Stimulated activated CD8-positive, alpha-beta memory T cell treated with anti-CD3 and anti-CD28 coated beads, Interleukin-4, amount 100 ng/mL, for 4 hours (primary cell): Measurements from ENCODE around the gene SPATA32.

ENCODE experiments used
- DNase-seq, 2 donors: peaks; one replicate each; pipeline ENCODE4 v3.0.0-alpha.2; 2020; ENCODE audit warnings: low read depth in 2 of 2, low spot score in 1 of 2

The SPATA32 gene

DNA sequence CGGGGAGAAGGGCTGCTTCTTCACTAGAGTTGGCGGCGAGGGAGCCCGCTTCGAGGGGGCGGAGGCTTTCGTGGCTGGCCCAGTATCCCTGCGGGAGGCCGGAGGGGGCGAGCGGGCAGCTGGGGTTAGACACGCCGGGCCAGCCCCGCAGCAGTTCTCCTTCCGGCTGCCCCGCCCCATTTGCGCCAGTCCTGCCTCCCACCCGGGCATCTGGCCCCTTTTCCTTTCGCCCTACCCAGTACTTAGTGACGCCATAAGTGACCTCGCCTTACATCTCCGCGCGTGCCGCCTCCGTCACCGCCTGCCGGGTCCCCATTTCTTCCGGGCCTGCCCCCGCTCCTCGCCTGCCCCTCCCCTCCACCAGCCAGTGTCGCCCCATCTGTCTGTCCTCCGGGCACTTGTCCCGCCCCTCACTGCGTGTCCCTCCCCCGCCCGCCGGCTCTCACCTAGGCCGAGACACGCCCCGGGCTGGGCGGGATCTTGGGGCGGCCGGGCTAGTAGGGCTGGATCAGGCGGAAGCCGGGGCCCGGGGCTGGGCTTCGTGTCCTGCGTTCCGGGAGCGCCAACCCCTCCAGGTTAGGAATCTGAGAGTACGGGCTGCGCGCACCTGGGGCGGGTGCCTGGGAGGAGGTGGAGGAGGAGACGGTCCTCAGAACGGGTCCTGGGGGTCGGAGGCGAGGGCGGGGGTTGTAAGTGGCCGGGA lies 14.3 kb downstream of the SPATA32 start:
- DNase-seq, result peak; percentile 90 to 95

DNA sequence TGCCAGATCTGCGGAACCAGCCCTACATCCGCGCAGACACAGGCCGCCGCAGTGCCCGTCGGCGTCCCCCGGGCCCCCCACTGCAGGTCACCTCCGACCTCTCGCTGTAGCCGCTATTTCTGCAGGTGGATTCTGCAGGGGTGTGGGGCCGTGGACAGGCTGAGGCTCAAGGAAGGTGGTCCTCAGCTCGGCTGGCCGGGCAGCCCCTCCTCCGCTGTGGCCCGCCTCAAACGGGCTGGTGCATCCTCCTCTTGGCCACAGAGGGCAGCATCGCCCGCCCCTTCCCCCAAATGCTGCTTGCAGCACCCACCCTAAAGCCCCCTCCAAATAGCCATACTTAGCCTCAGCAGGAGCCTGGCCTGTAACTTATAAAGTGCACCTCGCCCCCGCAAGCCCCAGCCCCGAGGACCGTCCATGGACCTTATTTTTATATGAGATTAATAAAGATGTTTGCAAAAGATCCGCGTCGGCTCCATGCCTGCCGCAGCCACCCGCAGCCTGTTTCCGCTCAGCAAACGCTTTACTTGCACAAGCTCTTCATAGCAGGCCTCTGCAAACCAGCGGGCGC lies 14.9 kb downstream of the SPATA32 start:
- DNase-seq, result no peak

DNA sequence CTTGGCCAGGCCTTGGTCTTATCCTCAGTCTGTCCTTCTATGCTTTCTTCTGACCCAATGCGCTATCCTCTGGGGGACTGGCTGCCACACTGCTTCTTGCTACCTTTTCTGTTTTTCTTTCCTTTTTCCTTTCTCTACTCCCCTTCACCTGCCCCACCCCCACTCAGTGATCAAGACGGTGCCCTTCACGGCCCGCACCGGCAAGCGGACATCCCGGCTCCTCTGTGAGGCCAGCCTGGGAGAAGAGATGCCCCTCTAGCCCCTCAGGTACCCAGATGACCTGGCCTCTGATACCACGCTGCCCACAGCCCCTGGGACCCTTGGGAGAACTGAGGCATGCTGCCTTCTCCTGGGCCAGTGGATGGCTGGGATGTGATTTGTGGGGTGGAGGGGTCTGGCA lies 15.6 kb downstream of the SPATA32 start:
- no peak for DNase-seq

DNA sequence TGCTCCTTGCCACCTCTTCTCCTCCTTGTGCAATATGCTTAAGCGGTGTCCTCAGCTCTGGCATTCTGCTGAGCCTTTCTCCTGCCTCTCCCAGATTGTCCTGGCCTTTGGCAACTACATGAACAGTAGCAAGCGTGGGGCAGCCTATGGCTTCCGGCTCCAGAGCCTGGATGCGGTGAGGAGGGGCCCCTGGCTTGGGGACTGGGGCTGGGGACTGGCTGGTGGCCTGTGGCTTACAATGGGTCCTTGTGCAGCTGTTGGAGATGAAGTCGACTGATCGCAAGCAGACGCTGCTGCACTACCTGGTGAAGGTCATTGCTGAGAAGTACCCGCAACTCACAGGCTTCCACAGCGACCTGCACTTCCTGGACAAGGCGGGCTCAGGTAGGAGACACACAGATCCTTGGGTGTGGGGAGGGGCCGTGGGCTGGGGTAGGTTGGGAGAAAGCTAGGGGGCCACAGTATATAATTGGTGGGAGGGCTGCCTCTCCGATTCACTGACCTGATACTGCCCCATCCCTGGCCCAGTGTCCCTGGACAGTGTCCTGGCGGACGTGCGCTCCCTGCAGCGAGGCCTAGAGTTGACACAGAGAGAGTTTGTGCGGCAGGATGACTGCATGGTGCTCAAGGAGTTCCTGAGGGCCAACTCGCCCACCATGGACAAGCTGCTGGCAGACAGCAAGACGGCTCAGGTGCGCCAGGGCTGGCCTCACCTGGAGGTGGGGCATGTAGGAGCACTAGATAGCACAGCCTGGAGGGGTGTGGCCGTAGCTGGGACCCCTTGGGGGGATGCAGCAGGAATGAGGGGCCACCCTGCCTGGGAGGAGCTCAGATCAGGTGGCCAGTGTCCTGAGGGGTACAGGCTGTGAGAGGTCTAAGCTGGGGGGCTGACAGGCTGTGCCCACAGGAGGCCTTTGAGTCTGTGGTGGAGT lies 16.9 kb downstream of the SPATA32 start:
- DNase-seq, result no peak

DNA sequence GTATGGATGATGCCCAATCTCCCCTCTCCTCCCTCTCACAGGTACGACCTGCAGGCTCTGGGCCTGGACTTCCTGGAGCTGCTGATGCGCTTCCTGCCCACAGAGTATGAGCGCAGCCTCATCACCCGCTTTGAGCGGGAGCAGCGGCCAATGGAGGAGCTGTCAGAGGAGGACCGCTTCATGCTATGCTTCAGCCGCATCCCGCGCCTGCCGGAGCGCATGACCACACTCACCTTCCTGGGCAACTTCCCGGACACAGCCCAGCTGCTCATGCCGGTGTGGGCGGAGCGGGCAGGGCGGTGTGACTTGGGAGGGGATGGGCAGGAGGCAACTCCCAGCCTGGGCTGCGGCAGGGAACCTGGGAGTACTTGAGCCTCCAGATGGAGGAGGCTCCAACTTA lies 18.1 kb downstream of the SPATA32 start:
- DNase-seq, result no peak

DNA sequence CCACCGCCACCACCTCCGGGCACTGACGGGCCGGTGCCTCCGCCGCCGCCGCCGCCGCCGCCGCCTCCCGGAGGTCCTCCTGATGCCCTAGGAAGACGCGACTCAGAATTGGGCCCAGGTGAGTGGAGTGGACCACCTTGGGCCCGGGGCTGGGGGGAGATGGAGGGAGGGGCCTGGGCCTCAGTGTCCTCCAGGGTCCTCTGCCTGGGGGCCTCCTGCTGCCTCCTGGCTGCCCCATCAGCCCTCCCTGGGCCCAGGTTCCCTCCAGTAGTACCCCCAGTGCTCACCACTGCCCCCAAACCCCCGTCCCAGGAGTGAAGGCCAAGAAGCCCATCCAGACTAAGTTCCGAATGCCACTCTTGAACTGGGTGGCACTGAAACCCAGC lies 19.9 kb downstream of the SPATA32 start:
- no peak for DNase-seq

DNA sequence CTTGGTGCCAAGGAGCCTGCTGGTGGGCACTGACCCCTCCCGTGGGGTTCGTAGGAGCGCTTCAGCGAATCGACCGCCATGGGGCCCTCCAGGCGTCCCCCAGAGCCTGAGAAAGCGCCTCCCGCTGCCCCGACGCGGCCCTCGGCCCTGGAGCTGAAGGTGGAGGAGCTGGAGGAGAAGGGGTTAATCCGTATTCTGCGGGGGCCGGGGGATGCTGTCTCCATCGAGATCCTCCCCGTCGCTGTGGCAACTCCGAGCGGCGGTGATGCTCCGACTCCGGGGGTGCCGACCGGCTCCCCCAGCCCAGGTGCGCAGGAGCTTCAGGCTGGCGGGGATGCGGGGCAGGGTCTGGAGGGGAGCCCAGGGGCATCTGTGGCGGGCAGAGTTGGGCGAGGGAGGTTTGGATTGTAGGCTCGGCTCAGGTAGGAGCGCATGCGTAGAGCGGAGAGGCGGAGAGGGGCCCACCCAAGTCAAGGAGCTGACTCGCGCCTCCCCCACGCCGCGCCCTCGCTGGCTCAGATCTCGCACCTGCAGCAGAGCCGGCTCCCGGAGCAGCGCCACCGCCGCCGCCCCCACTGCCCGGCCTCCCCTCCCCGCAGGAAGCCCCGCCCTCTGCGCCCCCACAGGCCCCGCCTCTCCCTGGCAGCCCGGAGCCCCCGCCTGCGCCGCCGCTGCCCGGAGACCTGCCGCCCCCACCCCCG lies 20.4 kb downstream of the SPATA32 start:
- DNase-seq, result no peak

DNA sequence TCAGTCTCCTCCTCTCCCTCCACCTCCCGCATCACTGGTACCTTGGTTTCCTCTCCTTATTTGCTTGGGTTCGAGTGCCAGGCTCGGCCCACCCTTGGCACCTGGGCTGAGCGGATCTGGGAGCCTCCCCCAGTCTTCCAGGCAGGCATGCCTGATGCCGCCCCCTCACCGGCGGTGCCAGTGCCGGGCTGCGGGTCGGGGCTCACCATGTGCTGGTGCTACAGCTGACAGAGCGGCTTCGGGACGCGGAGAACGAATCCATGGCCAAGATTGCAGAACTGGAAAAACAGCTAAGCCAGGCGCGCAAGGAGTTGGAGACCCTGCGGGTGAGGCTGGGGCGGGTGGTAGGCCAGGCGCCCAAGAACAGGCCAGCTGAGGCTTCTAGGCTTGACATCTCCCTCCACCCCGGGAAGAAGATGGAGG lies 21.0 kb downstream of the SPATA32 start:
- no peak for DNase-seq

DNA sequence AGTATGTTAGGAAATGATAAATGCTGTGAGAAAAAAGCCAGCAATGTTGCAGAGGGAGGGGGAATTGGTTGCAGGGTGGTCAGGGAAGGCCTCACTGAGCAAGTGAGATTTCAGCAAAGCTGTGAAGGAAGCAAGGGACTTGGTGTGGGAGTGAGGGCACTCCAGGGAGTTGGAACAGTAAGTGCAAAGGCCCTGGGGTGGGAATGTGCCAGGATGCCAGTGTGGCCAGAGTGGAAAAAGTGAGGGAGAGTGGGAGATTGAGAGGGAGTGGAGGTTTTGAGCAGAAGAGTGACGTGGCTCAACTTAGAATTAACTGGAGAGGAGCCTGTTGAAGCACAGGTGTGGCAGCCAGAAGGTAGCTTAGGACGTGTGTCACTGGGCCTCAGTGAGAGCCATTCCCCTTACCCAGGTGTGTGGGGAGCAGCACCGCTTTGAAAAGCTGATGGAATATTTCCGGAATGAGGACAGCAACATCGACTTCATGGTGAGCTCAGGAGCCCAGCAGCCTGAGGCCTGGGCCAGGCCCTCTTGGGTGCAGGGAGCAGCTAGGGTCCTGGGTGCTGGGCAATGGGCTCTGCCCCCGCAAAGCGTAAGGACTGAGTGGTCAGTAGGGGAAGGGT lies 23.6 kb downstream of the SPATA32 start:
- no peak for DNase-seq

DNA sequence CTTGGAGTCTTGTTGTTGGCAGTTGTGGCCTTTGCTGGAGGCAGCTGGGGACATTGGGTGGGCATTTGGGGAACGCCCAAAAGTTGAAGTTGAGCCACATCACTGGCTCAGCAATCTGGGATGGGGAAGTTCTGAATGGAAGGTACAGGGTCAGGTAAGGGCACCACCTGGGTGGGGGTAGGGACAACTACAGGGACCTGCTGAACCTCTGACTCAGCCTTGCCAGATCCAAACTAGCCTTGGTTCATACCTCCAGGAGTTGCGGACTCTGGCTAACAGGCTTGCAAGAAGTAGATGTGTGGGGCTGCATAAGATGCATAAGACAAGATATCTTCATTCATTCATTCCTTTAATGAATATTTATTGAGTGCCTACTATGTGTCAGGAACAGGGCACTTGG lies 24.2 kb downstream of the SPATA32 start:
- no peak for DNase-seq

DNA sequence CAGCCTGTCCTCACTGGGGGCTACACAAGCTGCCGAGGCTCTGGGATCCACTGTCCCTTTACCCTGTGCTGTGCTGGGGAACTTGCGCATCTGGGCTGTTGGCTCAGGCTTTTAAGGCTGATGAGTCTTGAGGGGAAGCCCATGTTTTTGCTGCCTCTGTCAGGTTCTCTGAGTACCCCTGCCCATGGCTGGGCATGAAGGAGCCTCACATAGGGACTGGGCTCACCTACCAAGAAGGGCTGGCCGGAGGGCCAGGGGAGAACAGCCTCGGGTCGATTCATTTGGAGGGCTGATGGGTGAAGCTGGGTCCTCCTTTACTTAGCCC lies 25.6 kb downstream of the SPATA32 start:
- no peak for DNase-seq

DNA sequence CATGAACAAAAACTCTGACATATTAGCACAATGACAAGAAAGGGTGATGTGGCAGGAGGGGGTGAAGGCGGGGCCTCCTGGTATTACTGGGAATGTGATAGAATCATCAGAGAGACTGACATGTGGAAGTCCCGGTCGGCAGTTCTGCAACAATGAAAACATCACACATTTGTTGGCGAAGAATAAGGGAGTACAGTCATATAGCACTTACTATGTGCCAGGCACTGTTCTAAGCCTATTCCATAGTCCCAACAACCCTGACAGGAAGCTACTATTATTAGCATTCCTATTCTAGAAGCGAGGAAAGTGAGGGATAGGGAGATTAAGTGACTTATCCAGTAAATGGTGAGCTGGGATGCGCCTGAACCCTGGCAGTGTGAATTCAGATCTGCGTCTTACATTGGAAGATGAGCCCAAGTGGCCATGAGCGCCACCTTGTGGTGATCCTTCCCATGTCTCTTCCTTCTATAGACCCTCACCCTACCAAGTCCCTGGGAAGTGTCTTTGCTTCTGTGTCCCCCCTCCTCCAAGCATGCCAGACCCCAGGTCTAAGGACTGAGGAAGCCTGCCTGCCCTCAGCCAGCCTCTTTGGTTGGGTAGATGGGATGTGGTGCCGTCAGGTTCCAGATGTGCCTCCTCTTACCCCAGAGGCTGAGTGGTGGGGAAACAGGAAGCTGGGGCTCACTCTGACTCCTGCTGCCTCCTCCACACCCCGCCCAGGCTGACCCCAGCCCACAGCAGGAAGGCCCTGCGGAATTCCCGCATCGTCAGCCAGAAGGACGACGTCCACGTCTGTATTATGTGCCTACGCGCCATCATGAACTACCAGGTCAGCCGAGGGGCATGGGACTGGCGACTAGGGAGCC lies 26.2 kb downstream of the SPATA32 start:
- DNase-seq, result peak in 1 of 2 donors; percentile 75

DNA sequence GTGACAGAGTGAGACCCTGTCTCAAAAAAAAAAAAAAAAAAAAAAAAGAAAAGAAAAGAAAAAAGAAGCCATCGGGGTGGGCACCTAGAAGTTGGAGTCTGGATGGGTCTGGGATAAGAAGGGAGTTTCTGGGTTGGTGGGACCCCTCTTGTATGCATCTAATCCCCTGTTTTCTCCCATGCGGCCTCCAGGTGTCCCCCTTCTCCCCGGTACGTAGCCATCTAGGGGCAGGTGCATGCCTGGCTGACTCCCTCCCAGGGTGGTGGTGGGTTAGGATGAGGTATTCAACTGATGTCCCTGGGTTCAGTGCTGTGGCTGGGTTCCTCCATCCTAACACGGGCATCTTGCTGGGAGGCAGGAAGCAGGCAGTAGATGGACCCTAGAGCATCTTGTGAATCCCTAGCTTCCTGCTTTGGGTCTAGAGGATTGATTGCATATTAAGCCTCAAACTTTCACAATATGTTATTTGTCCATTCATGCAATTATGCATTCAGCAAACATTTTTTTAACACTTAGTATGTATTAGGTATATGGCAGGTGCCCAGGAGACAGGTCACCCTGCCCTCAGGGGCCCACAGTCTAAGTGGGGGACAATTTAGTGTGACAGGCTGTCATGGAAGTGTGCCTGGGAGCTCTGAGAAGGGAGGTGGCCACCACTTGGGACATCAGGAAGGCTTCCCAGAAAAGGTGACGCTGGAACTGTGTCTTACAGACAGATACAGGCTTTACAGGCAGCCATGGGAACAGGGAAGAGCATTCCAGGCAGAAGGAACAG lies 27.1 kb downstream of the SPATA32 start:
- DNase-seq, result no peak

DNA sequence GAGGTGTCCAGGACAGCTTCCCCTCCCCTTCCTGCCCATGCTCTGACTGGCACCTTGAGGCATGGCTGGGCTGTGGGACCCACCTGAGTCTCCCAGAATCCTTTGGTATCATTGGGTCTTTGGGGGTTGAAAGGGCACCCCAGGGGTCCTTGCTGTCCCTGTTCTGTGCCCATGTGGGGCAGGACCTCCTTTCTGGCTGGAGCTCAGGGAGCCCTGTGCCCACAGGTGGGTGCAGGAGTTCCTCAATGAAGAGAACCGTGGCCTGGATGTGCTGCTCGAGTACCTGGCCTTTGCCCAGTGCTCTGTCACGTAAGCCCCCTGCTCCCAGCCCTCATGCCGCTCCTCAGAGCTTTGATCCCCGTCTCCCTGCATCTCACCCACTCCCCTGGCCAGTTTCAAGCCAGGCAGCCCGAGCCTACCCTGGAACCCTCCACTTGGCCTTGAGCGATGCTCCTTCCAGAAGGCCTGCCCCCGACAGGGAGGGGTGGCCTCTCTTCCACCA lies 28.4 kb downstream of the SPATA32 start:
- no peak for DNase-seq

DNA sequence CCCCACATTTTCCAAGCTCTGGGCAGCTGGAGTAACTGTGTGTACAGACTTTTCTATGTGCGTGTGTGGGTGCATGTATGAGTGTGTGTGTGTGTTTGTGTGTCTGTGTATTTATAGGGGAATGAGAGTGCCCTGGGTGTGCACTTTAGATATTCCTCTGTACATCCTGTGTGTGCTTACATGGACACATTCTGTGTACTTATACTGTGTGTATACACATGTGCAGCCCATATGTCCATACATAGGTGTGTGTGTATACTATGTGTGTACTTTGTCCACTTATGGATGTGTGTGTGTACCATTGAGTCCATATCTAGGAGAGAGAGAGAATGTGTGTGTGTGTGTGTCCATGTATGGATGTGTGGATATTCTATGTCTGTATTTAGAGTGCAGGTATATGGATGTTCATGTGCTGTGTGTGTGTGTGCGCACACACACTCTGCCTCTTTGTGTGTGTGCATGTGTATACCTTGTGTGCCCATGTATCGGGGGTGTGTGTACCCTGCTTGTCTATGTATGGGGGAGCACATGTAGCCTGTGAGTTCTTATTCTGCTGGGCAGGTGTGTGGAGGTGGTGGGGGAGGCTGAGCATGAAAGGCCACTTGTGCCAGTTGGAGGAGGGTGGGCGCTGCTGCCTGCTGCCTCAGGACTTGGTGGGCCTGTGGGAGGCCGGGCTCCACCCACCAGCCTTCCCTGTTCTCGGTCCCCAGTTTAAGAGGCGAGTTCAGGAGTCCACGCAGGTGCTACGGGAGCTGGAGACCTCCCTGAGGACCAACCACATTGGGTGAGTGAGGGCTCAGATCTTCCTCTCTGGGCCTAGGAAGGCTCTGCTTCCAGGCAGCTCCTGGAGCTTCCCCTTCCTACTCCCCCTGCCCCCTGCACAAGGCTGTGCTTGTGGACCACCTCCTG lies 29.1 kb downstream of the SPATA32 start:
- no peak for DNase-seq

DNA sequence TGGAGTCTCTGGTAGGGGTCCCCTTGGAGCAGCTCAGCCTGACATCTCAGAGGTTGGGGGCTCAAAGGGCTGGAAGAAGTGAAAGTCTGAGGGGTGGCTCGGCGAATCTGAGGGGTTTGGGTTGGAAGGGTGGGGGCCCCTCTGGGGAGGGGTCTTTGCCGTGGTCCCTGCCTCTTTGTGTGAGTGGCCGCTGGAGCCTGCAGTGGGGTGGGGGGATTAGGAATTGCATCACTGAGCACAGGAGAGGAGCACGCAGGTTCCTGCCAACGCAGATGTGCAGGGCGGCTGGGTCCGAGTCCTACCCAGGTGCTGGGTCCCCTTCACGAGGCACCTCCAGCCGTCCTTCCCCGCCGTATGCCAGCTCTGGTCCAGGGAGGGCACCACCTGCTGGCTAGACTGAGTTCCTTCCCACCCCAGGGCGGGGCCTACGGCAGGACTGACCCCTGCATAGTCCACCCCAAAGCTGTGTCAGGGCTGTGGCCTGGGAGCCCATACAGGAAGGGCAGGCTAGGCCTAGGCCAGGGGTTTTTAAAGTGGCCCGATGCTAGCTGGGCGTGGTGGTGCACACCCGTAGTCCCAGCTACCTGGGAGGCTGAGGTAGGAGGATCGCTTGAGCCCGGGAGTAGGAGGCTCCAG lies 30.3 kb downstream of the SPATA32 start:
- DNase-seq, result no peak

DNA sequence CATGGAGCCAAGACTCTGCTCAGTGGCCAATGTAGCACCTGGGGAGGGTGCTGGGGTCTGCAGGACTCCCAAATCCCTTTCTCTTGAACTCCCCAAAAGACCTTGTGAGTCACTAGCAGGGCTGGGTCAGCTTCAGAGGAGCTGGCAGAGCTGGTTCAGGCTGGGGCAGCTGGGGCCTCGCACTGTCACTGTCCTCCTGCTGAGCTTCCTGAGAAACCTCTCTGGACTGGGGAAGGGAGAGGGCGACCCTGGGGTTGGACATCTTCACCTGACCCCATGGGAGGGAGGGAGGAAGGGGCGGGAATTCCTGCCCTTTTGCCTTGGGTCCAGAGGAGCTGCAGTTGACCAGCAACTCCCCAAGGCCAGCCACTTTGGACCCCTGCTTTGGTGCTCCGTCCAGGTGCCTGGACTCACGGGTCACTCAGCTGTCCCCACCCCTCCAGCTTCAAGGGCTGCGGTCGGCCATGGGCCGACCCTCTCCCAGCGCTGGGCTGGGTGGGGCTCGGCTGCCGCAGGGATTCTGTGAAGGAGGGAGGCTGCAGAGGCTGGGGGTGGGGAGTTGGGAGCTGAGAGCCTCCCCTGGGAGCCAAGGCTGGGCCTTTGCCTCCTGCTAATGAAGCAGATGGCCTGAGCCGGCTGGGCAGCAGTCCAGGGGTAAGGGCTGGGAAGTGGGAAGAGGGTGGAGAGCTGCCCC lies 31.0 kb downstream of the SPATA32 start:
- no peak for DNase-seq
